IPS-18a (cell line): ENCODE results near the gene CCDC117.
A peak's percentile ranks its signal among the peaks of the same experiment; 100 is the strongest.
"Not testable (repeated sequence)": the region's sequence is repeated elsewhere in the genome, so short reads cannot be mapped to it uniquely, and the experiment has no call there.

Source experiments
- H3K27ac ChIP-seq: one replicate; pipeline ENCODE4 v1.5.1; 2013; ENCODE audit warnings: low read length
- H3K27me3 ChIP-seq: one replicate; pipeline ENCODE4 v1.6.1; 2013; ENCODE audit warnings: mild to moderate bottlenecking, low read length; ENCODE audit not compliant: control insufficient read depth, insufficient read depth
- H3K36me3 ChIP-seq: one replicate; pipeline ENCODE4 v1.6.1; 2013; ENCODE audit warnings: low read depth, low read length; ENCODE audit not compliant: control insufficient read depth
- H3K4me1 ChIP-seq: one replicate; pipeline ENCODE4 v1.6.1; 2013; ENCODE audit warnings: low read depth, low read length; ENCODE audit not compliant: control insufficient read depth
- H3K4me3 ChIP-seq: one replicate; pipeline ENCODE4 v1.5.1; 2013; ENCODE audit warnings: low read length
- H3K9ac ChIP-seq: one replicate; pipeline ENCODE4 v1.6.1; 2013; ENCODE audit warnings: mild to moderate bottlenecking, low read length, moderate library complexity
- H3K9me3 ChIP-seq: one replicate; pipeline ENCODE4 v1.6.1; 2013; ENCODE audit warnings: low read depth, low read length; ENCODE audit not compliant: control insufficient read depth

CCDC117 gene

GRCh38 chr22:28742562-28742962 lies 29.9 kb upstream of the CCDC117 start:
- Histone ChIP-seq H3K27ac (no peak overlapping the region), H3K4me3 (peak overlapping the region; percentile 86), H3K4me1 (no peaks in the 10 kb centered on the region)

GRCh38 chr22:28743852-28744251 lies 28.6 kb upstream of the CCDC117 start:
- Histone ChIP-seq H3K27ac (no peak overlapping the region), H3K9me3 (no peaks in the 10 kb centered on the region), H3K27me3 (no peaks in the 10 kb centered on the region), H3K36me3 (peaks cover 42% of the 10 kb centered on the region), H3K4me1 (no peaks in the 10 kb centered on the region), H3K9ac (no peak overlapping the region), H3K4me3 (no peak overlapping the region)

More at GRCh38 chr22:28742562-28742962, 29.9 kb upstream of the CCDC117 start:
- peaks cover 37% of the 10 kb centered on the region for H3K36me3 ChIP-seq
- H3K9ac ChIP-seq: peak overlapping the region; percentile 38
- H3K27me3 ChIP-seq: no peaks in the 10 kb centered on the region
- H3K9me3 ChIP-seq: no peaks in the 10 kb centered on the region

- H3K4me3 ChIP-seq: no peak overlapping the region
Observed at GRCh38 chr22:28750471-28750881, 22.0 kb upstream of the CCDC117 start.

GRCh38 chr22:28754512-28754911 lies 18.0 kb upstream of the CCDC117 start:
- not testable (repeated sequence) for H3K27me3 ChIP-seq, H3K9me3 ChIP-seq, H3K36me3 ChIP-seq, H3K4me1 ChIP-seq, H3K4me3 ChIP-seq, H3K27ac ChIP-seq, H3K9ac ChIP-seq

More at GRCh38 chr22:28750471-28750881, 22.0 kb upstream of the CCDC117 start:
- peaks cover 31% of the 10 kb centered on the region for H3K36me3 ChIP-seq
- H3K27ac ChIP-seq: no peak overlapping the region
- H3K27me3 ChIP-seq: no peaks in the 10 kb centered on the region
- no peaks in the 10 kb centered on the region for H3K4me1 ChIP-seq
- H3K9ac ChIP-seq: no peak overlapping the region
- no peaks in the 10 kb centered on the region for H3K9me3 ChIP-seq

GRCh38 chr22:28759861-28760560 lies 12.5 kb upstream of the CCDC117 start:
- Histone ChIP-seq H3K36me3 (no peaks in the 10 kb centered on the region), H3K9me3 (no peaks in the 10 kb centered on the region), H3K4me3 (peak overlapping the region; percentile 21), H3K27me3 (no peaks in the 10 kb centered on the region), H3K9ac (no peak overlapping the region), H3K4me1 (peaks cover 9% of the 10 kb centered on the region), H3K27ac (peak overlapping the region; percentile 25)

GRCh38 chr22:28761449-28761755 lies 11.1 kb upstream of the CCDC117 start:
- no peak overlapping the region for H3K27ac ChIP-seq
- H3K36me3 ChIP-seq: no peaks in the 10 kb centered on the region
- no peak overlapping the region for H3K4me3 ChIP-seq
- peaks cover 9% of the 10 kb centered on the region for H3K4me1 ChIP-seq
- H3K27me3 ChIP-seq: no peaks in the 10 kb centered on the region
- H3K9me3 ChIP-seq: no peaks in the 10 kb centered on the region
- no peak overlapping the region for H3K9ac ChIP-seq

GRCh38 chr22:28762000-28762399 lies 10.5 kb upstream of the CCDC117 start:
- H3K27me3 ChIP-seq, H3K9me3 ChIP-seq, H3K36me3 ChIP-seq, H3K27ac ChIP-seq, H3K9ac ChIP-seq, H3K4me3 ChIP-seq, H3K4me1 ChIP-seq: not testable (repeated sequence)

- no peak overlapping the region for H3K27ac ChIP-seq
- H3K9ac ChIP-seq: no peak overlapping the region
- H3K9me3 ChIP-seq: peaks cover 3% of the 10 kb centered on the region
- no peak overlapping the region for H3K4me3 ChIP-seq
- no peaks in the 10 kb centered on the region for H3K4me1 ChIP-seq
- no peaks in the 10 kb centered on the region for H3K27me3 ChIP-seq
- H3K36me3 ChIP-seq: no peaks in the 10 kb centered on the region
Observed at GRCh38 chr22:28766628-28767027, 5.9 kb upstream of the CCDC117 start.

- peaks cover 3% of the 10 kb centered on the region for H3K9me3 ChIP-seq
Observed at GRCh38 chr22:28768701-28769393, 3.6 kb upstream of the CCDC117 start.

GRCh38 chr22:28769394-28770085 lies 3.0 kb upstream of the CCDC117 start:
- Histone ChIP-seq H3K27me3 (no peaks in the 10 kb centered on the region), H3K27ac (no peak overlapping the region), H3K36me3 (no peaks in the 10 kb centered on the region), H3K9me3 (peaks cover 3% of the 10 kb centered on the region), H3K4me1 (no peaks in the 10 kb centered on the region), H3K9ac (no peak overlapping the region), H3K4me3 (no peak overlapping the region)

More at GRCh38 chr22:28768701-28769393, 3.6 kb upstream of the CCDC117 start:
- Histone ChIP-seq H3K4me3 (no peak overlapping the region), H3K36me3 (no peaks in the 10 kb centered on the region), H3K27me3 (no peaks in the 10 kb centered on the region), H3K9ac (no peak overlapping the region), H3K27ac (no peak overlapping the region), H3K4me1 (no peaks in the 10 kb centered on the region)

GRCh38 chr22:28771195-28771791 lies 1.2 kb upstream of the CCDC117 start:
- H3K9me3 ChIP-seq: peaks cover 3% of the 10 kb centered on the region
- H3K36me3 ChIP-seq: peaks cover 5% of the 10 kb centered on the region
- H3K4me3 ChIP-seq: no peak overlapping the region
- H3K27ac ChIP-seq: no peak overlapping the region
- H3K9ac ChIP-seq: no peak overlapping the region
- H3K27me3 ChIP-seq: no peaks in the 10 kb centered on the region
- no peaks in the 10 kb centered on the region for H3K4me1 ChIP-seq
